HG03521 (cell line): ENCODE data around the gene DOCK1.

Source experiments
- ATAC-seq: cut with Tn5 transposase; IDR thresholded peaks from one replicate; pipeline ENCODE4 v1.9.1; 2021; ENCODE audit warnings: mild to moderate bottlenecking, moderate library complexity; ENCODE audit not compliant: unreplicated experiment

The DOCK1 gene

GRCh38 chr10:127157089-127157488 is 251.9 kb downstream of the DOCK1 start:
- ATAC-seq, result no peak

GRCh38 chr10:127157506-127158200 is 252.4 kb downstream of the DOCK1 start:
- no peak for ATAC-seq

- no peak for ATAC-seq
Measured at GRCh38 chr10:127158662-127159061, 253.4 kb downstream of the DOCK1 start.

- no peak for ATAC-seq
Measured at GRCh38 chr10:127159648-127160245, 254.5 kb downstream of the DOCK1 start.

GRCh38 chr10:127161482-127161881 is 256.3 kb downstream of the DOCK1 start:
- no peak for ATAC-seq

GRCh38 chr10:127162841-127163240 is 257.6 kb downstream of the DOCK1 start:
- no peak for ATAC-seq

- no peak for ATAC-seq
Measured at GRCh38 chr10:127168261-127168660, 263.0 kb downstream of the DOCK1 start.

- no peak for ATAC-seq
Measured at GRCh38 chr10:127174866-127175265, 269.6 kb downstream of the DOCK1 start.

GRCh38 chr10:127175357-127176110 is 270.3 kb downstream of the DOCK1 start:
- ATAC-seq, result no peak

GRCh38 chr10:127176649-127177048 is 271.4 kb downstream of the DOCK1 start:
- no peak for ATAC-seq

- no peak for ATAC-seq
Measured at GRCh38 chr10:127179612-127180250, 274.5 kb downstream of the DOCK1 start.

- ATAC-seq, result no peak
Measured at GRCh38 chr10:127182161-127182560, 276.9 kb downstream of the DOCK1 start.

- no peak for ATAC-seq
Measured at GRCh38 chr10:127184582-127184981, 279.4 kb downstream of the DOCK1 start.

GRCh38 chr10:127186813-127187212 is 281.6 kb downstream of the DOCK1 start:
- no peak for ATAC-seq

GRCh38 chr10:127189226-127189625 is 284.0 kb downstream of the DOCK1 start:
- ATAC-seq, result no peak

- ATAC-seq, result no peak
Measured at GRCh38 chr10:127190427-127190826, 285.2 kb downstream of the DOCK1 start.

GRCh38 chr10:127193125-127193524 is 287.9 kb downstream of the DOCK1 start:
- ATAC-seq, result no peak

GRCh38 chr10:127194111-127194510 is 288.9 kb downstream of the DOCK1 start:
- ATAC-seq, result no peak

GRCh38 chr10:127194599-127194998 is 289.4 kb downstream of the DOCK1 start:
- no peak for ATAC-seq

GRCh38 chr10:127195041-127195506 is 289.8 kb downstream of the DOCK1 start:
- no peak for ATAC-seq

- ATAC-seq, result no peak
Measured at GRCh38 chr10:127195571-127196281, 290.5 kb downstream of the DOCK1 start.
